ENCODE results near the gene KLHDC8A.

Gene KLHDC8A

DNA sequence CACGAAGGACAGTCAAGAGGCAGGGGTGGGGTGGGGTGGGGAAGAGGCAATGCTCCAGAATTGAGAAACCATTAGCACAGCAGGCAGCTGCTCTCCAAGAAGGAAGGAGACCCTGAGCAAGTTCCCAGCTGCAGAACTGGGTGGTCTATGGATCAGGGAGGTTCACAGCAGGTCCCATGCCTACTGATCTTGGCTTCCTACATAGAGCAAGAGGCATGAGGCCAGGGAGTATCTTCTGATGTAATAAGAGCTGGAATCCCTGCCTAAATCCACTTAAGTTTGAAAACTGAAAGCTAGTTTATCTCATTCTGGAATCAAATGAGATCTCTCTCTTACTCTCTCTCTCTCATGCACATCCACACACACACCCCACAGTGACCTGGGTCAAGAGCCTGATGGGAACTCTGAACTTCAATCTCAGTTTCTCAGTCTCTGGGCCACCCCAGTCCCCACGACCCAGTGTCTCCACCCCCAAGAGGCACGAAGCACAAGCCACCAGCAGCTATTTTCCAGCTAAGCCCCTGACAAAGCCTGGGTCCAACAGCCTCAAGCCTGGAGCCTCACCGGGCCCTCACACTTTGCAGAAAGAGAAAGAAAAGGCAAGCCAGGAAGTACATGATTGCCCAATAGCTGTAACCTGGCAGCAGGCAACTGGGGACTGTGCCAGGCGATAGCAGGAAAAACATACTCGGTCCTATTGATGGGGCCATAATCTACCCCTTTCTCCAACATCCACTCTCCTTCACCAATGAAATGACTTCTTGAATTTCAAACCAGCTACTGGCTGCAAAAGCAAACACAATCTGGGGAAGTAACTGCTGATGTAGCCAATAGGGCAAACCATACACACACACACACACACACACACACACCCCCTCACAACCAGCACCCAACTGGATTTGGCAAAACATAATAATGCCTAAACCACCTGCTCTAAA lies 37.4 kb downstream of the KLHDC8A start:
- FAIRE-seq = no peak

DNA sequence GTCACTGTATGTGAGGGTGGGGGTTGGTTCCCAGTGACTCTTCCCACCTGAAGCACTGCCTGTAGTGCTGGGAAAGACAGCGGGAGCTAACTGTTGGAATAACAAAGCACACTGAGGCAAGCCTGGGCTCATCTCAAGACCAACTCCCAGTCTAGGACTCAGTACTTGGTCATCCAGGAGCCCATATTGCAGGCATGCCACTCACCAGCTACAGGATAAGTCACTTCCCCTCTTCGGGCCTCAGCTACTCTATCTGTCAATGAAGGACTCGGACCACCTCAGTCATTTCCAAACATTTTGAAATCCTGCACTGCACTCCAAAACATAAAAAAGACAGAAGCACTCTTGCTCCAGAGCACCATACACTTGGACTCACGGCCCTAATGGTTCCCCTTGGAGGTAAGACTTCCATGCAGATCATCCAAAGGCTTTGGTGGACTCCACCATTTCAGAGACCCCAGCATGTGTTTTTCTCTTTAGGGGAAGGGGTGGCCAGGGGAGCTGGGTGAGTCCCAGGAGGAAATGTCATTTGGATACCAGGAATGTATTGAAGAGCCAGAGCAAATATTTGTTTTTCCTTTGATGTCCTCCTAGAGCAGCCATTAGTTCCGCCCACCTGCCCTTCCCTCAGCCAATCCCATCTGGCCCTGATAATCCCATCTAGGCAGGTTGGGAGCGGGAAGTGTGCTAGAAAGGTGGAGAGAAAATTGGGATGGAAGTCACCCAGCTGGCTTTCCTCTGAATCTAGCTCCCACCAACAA lies 38.3 kb downstream of the KLHDC8A start:
- DNase-seq (ENCODE audit: low spot score) (no peak), FAIRE-seq (no peak)

More for the DNA sequence above, 37.4 kb downstream of the KLHDC8A start:
- peak; percentile 48 for DNase-seq (ENCODE audit: low spot score)

DNA sequence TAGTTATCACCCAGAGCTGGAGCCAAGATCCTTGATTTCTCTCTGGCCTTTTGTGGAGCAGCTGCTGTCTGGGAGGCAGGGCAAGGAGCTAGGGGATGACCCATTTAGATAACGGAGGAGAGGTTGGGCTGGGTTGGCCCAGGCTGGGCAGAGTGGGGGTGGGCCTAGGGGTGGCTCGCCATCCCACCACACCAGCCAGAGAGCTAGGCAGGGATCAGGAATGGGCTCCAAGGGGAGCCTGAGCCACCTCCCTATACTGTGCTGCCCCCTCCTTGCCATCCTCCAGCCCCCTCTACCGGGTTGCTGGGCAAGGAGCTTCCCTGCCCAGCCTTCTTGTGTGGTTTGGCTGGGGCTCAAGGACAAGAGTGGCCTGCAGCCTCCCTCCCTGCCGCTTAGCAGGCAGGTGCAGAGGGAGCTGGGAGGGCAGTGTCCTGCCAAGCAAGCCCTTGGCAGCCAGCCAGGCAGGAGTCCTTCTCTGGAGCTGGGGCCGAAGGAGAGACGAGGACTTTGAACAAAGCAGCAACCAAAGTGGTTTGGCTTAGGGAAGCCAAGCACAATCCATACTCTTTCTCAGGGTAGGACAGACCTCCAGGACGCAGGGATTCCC lies 39.3 kb downstream of the KLHDC8A start:
- FAIRE-seq = no peak
- DNase-seq (ENCODE audit: low spot score) = peak; percentile 78

DNA sequence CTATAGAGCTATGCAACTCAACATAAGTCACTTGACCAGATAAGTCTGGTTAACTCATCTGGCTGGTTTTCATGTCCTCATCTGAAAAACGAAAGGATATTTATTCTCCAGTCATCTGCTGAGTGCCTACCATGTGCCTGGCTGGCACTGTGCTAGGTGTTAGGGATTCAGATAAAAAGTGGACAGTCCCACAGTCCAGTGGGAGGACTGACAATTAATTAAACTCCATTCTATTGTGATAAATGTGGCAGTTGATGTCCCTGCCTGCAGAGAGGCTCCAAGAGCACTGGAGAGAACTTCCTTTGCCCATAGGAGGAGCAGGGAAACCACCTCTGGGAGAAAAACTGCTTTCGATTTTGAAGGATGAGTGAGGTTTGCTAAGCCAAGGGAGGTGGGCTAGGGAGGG lies 40.6 kb downstream of the KLHDC8A start:
- no peak for FAIRE-seq
- DNase-seq (ENCODE audit: low spot score) = no peak

DNA sequence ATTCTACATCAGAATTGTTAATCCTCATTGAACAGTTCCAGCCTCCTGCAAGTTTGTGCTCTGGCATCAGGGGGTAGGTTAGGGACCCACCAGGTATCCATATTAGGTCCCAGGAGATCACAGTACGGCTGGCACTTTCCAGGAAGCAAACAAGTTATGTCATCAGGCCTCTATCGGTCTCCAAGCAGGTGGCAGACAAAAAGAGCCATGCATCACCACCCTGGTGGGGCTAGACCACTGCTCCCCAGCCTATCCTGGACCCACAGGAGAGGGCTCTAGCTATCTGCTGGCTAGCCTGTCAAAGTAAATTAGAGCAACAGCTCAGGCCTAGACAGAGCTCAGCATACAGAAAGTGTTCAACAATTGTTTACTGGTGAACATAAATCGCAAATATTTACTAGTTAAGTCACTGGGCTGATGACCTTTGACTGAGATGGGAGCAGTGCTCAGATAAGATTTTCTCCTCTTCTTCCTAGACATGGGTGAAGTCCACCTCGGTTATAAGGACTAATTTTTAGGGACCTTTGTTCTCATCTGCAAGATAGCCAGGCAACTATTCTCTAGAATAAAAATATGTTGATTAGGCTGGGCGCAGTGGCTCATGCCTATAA lies 41.6 kb downstream of the KLHDC8A start:
- DNase-seq (ENCODE audit: low spot score) (no peak), FAIRE-seq (no peak)

DNA sequence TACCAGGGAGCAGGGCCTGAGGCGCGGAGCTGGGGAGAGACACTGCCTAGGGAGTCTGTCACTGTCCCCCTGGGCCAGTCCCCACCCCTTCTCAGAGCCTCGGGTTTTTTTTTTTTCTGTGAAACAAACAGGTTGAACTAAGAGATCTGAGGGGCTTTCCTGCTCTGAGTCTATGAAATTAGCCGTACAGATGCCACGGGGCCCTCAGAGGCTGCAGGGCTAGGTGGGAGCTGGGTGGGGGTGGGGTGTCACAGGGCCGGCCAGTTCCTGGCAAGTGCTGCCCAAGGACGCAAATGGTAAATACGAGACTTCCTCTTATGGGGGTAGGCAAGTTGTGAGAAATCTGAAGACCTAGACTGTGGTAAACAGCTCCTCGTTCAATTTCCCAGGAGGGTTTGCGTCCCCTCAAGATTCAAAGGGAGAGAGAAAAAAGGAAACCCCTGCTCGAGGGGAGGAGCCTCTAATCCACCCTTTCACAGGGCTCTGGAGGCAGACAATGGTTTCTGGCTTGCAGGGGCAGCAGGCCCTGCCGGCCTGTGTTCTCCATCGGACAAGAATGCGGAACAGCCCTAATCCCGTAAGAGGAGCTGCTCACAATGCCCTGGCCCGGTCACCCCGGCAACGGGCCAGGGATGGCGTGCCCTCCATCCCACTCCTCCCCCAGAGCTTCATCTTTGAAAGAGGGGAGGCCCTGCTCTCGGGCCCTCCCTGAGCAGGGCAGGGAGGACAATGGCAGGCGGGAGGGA lies 43.0 kb downstream of the KLHDC8A start:
- FAIRE-seq (no peak), DNase-seq (ENCODE audit: low spot score) (no peak)

DNA sequence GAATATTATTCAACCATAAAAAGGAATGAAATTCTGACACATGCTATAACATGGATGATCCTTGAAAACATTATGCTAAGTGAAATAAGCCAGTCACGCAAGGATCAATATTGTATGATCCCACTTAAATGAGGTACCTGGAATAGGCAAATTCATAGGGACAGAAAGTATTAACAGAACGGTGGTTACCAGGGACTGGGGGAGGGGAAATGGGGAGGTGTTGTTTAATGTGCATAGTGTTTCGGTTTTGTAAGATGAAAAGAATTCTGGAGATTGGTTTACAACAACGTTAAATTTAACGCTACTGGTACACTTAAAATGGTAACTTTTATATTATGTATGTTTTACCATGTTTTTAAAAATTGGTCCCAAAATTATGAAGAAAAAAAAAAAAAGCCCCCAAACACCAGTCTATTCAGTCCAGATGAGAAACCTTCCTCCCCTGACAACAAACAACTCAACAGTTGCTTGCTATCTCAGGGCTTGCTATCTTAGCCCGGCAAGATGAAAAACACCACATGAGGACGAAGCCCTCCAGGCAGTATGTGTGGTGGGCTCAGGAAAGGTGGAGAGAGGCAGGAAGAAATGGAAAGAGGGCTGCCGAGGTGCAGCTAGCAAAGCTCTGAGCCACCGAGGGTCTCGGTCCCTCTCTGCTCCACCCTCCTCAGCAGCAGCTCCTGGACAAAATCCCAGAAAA lies 43.7 kb downstream of the KLHDC8A start:
- DNase-seq (ENCODE audit: low spot score) = no peak
- FAIRE-seq = no peak

DNA sequence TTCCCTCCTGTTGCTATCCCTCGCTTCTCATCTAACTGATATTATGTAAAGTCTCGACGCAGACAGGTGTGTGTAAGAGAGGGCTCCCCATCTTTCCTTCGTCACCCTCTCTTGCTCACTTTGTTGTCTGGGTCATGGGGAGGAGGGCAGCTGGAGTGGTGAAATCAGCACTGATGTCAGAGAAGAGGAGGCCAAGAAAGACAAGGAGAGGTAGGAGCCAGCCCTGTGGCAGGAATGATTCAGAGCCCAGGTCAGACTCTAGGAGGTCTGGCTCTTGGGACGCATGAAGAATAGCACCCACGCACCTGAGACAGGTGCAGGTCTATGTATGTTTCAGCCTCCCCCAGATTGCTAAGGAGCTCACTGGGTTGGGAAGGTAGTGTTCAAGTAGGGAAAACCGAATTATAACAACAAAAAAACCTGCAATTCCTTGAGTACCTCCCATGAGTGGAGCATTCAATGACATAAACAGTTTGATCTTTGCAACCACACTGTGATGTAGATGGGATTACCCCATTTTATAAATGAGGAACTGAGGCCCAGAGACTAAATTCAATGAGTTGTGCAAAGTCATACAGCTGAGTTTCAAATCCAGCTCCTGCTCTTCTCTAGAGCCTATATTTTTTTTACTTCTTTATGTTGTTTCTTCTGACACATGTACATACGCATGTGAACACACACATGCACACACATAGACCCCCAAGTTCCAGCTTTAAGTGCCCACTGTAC lies 45.6 kb downstream of the KLHDC8A start:
- DNase-seq (ENCODE audit: low spot score) (no peak), FAIRE-seq (no peak)

DNA sequence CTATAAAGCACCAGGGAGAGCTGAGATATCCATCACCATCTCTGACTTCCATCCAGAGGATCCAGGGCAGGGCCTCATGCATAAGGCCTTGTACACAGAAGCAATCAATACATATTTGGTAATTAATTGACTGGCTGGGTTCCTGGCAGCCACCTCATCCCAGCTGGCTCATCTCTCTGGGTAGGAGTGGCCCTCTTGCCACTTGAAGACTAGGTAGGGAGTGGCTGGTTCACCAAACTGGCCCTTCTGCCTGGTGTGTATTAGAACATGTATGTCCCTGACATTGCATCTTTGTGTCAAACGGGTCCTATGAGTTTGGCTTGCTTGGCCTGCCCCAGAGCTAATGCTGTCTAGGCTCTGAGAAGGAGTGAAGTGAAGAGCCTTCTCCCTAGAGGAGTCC lies 47.0 kb downstream of the KLHDC8A start:
- FAIRE-seq = no peak

DNA sequence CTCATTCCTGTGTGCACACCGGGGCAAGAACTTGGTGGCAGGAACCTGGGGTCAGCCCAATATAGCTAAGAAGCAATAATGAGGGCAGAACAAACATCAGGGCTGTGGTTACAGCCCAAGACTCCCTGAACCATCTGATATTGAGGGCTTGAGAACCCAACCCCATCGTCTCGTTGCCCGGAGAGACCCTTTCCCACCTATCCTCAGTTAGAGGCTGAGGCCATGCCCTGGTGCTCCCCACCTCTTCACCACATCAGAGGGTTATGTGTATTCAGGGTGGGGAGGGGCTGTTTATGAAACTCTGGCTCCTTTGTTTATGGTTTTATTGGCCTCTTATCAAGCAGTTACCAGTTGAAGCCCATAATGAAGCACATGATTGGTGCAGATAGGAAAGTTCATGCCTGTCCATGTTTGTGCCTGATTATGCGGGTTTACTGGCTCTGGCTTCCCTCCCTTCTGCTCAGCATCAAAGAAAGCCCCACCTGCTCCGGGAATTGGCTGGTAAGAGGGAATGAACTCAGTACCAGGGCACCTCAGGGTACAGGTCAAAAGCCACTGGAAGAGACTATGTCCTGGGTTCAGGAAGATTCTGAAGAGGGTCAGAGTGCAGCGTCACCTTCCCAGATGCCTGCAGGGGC lies 49.7 kb downstream of the KLHDC8A start:
- DNase-seq (ENCODE audit: low spot score) = no peak
- FAIRE-seq = no peak

More for the DNA sequence above, 47.0 kb downstream of the KLHDC8A start:
- DNase-seq (ENCODE audit: low spot score) = no peak

DNA sequence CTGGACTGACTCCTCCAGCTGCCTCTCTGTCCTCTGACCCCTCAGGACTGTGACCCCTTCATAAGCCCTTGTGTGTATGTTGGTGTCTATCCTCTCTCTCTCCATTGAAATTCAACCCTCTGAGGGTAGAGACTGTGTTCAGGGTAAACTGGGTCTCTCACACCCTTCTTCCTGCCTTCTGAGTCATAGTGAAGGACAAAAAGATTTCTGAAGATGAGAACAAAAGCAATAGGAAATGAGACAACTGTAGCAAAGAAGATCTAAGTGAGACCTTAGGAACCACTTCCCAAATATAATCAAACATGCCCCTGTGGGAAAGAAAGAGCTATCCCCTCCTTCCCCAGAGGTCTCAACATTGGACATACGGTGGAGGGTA lies 52.0 kb downstream of the KLHDC8A start:
- FAIRE-seq (no peak), DNase-seq (ENCODE audit: low spot score) (no peak)

DNA sequence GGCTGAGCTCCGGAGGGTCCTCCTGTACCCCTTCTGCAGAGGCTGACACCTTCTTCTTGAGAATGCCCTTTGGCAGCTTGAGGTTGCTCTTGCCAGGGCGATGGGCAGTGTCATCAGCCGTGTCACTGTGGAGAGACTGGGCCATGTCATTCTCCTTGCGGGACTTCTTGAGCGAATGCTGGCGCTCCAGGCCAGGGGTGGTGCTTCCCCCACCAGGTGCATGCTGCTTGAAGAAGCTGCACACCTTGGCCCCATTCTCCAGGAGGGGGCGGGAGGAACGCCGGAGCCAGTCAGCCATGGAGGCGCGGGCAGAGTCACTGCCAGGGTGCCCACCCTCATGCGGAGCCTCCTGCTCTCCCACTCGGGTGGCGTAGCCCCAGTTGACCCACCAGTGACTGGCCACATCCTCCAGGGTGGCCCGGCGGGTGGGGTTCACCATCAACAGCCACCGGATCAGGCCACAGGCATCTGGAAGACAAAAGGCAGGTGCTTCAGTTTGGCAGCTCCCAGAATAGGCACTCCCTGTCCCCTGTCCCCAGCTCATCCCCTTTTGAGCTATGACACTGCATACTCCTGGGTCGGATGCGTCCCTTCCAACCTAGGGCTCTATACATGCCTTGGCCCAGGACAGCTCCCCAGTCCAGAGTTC lies 52.6 kb downstream of the KLHDC8A start:
- FAIRE-seq (no peak), DNase-seq (ENCODE audit: low spot score) (no peak)

DNA sequence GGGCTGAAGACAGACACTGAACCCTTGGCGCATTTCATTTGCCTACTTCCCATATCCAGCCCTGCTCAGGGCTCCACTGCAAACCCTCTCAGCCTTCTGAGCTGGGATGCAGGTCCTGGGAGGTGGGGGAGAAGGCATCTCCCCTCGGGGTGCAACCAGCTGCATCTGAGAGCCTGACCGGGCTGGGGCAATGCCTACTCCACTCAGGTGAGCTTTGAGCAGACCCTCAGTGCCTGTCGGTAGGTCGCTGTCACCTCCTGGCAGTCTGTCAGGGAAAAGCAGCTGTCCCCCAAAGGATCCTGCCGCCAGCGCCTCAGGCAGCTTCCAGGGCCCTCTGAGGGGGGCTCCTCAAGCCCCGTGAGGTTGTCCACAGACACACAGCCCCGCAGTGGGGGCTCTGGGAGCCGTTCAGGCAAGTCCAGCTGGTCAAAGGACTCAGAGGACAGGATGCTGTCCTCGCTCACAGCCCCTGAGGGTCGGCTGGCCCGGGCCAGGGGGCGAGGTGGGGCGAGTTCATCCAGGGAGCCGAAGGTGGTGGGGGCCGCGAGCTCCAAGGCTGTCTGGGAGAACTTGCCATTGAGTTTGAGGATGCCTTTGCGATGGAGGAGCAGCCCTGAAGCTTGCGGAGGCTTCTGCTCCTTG lies 53.4 kb downstream of the KLHDC8A start:
- no peak for FAIRE-seq

DNA sequence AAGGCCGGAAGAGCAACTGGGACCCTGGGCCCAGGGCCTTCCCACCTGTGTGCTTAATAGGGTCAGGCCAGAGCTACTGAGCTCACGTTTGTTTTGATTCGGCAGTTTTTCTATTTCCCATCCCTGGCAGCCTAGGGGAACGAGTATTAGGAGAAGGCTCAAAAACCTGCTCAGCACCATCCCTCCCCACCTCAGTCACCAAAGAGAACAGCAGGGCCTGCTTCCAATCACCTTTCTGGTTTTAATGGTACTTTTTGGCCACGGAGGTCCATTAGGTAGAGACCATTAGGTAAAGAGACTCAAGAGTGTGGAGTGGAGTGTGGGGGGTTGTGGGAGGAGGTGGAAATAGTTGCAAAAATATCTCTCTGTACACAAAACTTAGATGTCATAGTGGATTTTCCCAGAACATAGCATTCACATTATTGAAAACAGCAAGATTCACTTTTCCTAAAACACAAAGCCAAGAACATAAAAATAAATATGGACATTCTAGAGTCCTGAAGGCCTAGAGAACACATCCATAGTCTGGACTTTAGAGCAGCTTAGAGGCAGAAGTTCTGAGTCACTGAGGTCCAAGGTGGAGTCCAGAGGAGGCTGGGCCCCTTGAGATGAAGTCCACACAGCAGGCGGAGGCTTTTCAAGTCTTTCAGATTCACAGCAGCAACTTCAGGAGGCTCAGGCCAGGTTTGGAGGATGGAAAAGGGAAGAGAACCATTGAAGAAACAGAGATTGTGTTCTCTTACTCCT lies 54.7 kb downstream of the KLHDC8A start:
- FAIRE-seq (no peak), DNase-seq (ENCODE audit: low spot score) (no peak)

More for the DNA sequence above, 53.4 kb downstream of the KLHDC8A start:
- DNase-seq (ENCODE audit: low spot score) = no peak

DNA sequence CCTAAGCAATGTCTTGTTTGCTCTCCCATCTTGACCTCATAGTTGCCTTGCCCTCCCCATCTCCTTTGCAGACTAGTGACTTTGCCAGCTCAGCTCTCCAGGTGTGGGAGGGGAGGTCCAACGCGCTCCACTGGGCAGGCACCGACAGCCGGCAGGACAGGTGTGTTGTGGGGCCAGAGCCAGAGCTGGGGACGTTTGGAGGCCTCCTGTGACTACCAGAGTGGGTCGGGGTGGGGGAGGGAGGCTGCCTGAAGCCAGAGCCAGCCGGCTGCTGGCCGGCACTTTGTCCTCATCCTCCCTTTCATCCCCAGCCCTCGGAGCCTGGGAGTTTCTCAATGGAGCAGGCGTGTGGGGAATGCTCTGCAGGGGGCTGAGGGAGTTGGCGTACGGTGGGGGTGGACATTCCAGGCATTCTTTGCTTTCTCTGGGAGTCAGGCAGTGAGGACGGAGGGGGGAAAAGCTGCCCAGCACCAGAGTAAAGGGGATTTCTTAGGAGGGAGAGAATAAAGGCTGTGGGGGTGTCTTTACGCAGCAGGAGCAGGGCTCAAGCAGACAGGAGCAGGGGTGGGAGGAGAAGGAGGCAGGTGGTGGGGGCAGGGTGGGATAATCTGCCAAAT lies 55.4 kb downstream of the KLHDC8A start:
- FAIRE-seq (peak; percentile 53), DNase-seq (ENCODE audit: low spot score) (peak; percentile 91)

DNA sequence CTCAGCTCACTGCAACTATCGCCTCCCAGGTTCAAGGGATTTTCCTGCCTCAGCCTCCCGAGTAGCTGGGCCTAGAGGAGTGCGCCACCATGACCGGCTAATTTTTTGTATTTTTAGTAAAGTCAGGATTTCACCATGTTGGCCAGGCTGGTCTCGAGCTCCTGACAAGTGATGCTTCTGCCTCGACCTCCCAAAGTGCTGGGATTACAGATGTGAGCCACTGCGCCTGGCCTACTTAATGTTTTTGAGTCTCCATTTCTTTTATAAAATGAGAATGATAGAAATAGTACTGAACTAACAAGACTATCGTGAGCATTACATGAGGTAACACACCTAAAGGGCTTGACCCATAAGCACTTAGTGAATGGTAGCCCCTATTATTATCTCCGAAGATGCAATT lies 56.6 kb downstream of the KLHDC8A start:
- DNase-seq (ENCODE audit: low spot score) = no peak
- FAIRE-seq = no peak
